Kidney tubule cell (primary cell): ENCODE data around the gene MDM4.

ENCODE experiments used
- DNase-seq: peaks from one replicate; pipeline ENCODE4 v3.0.0-alpha.2; 2018; ENCODE audit warnings: low spot score

The MDM4 gene, protein sequence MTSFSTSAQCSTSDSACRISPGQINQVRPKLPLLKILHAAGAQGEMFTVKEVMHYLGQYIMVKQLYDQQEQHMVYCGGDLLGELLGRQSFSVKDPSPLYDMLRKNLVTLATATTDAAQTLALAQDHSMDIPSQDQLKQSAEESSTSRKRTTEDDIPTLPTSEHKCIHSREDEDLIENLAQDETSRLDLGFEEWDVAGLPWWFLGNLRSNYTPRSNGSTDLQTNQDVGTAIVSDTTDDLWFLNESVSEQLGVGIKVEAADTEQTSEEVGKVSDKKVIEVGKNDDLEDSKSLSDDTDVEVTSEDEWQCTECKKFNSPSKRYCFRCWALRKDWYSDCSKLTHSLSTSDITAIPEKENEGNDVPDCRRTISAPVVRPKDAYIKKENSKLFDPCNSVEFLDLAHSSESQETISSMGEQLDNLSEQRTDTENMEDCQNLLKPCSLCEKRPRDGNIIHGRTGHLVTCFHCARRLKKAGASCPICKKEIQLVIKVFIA

GRCh38 chr1:204516180-204516879, at the start of gene MDM4:
TSS of gene MDM4 (plus strand) at chr1:204516406. CDS start at chr1:204525519, 9,113 bp downstream.
- DNase-seq, result peak; percentile 98

DNA sequence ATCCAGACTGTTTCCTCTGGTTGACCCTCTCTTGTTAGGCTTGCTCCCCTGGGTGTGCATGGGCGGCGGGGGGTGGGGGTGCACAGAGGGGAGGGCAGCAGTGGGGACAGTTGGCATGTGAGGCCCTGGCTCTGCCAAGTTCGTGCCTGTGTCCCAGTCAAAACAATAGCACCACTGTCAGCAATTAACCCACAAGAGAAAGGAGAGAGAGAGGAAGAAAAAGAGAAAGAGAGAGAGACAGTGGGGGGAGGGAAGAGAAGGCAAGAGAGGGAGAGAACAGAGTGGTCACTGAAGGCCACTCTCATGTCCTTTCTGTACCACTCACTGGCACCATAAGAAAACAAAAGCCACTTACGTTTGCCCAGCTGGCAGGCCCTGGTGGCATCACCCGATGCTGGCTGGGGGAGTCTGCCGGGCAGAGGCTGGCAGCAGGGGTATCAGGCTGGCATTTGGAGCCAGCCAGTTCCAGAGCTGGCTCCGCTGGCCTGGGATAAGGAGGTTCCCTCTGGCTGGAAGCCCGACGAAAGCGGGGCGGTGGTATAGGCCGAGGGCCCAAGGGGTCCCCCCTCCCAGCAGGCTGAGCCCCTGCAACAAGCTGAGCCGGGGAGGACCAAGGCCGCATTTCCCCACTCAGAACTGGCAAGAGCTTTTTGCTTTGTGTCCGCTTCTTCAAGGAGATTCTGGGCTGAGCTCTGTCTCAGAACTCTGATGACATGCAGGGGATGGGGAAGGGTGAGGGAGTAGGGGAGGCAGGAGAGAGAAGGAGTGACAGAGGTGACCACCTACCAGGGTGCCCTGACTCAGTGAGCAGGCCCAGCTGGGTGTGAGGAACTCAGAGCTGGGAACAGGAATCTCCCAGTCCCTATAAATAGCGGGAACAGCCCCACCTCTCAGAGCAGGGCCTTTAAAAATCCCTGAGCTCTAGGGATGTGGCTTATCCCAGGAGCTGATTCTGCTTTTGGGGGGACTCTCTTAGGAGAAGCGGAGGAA, 49.5 kb upstream of the MDM4 start:
- DNase-seq, result no peak

DNA sequence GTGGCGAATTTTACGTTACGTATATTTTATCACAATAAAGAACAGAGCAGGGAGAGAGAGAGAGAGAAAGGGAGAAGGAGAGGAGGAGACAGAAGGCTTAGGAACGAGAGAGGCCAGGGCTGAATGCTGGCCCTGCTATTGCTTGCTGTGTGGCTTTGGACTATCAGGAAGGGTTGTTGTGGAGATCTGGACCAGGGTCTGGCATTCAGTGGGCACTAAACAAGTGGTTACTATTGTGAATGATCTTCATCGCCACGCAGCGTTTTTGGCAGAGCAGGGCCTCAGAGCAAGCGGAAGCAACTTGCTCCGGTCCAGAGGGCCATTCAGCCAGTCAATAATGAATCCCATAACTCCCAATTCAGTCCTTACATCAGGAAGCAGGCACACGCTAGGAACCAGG, 48.0 kb upstream of the MDM4 start:
- no peak for DNase-seq

GRCh38 chr1:204468766-204469302, 47.4 kb upstream of the MDM4 start:
- DNase-seq, result no peak

GRCh38 chr1:204469304-204469703, 46.9 kb upstream of the MDM4 start:
- DNase-seq, result no peak

DNA sequence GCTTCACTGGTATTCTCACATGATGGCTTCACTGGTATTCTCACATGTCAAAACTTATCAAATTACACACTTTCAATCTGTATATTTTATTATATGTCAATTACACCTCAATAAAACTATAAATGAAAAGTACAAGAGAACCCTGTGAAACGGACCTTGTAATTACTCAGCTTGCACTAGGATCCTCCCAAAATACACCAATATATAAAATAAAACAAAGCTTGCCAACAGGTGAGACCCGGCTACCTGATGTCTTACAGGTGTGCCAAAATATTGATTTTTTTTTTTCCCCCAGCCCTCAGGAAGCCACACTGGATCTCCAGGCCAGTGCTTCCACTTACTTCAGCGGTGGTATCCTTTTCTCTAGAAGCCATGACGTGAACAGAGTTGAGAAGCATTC, 44.5 kb upstream of the MDM4 start:
- DNase-seq, result no peak

DNA sequence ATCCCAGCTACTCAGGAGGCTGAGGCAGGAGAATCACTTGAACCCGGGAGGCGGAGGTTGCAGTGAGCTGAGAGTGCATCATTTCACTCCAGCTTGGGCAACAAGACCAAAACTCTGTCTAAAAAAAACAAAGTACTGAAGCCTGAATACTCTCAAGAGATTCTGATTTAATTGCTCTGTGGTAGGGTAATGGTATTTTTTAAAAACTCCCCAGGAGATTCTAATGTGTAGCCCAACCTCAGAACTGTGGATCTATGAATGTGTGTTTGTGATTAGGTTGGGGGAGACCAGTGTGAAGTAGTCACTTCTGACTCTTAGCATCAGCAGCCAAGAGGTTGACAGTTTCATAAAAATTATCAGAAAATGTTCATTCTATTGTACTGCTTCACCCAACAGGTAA, 43.5 kb upstream of the MDM4 start:
- no peak for DNase-seq

- no peak for DNase-seq
These were observed 42.7 kb upstream of the MDM4 start for GRCh38 chr1:204473400-204473965.

- DNase-seq, result no peak
These were observed 40.4 kb upstream of the MDM4 start for GRCh38 chr1:204475656-204476432.

DNA sequence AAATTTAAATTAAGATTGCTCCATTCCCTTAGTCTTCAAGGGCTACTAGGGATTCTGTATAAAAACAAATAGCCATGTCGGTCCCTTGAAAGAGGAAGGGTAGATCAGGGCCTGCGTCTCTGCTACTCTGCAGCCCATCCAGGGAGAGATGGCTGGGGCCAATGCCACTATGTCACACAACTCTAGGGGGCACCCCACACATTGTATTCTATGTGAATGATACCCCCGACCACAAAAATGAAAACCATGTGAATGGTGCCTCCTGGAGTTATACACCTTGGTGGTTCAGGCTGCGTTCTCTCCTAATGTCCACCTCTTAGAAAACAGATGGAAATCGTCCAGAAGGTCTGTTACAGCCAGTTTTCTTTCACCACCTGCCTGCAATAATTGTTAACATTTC, 39.6 kb upstream of the MDM4 start:
- DNase-seq, result no peak

- peak; percentile 9 for DNase-seq
These were observed 39.0 kb upstream of the MDM4 start for GRCh38 chr1:204477036-204477740.

DNA sequence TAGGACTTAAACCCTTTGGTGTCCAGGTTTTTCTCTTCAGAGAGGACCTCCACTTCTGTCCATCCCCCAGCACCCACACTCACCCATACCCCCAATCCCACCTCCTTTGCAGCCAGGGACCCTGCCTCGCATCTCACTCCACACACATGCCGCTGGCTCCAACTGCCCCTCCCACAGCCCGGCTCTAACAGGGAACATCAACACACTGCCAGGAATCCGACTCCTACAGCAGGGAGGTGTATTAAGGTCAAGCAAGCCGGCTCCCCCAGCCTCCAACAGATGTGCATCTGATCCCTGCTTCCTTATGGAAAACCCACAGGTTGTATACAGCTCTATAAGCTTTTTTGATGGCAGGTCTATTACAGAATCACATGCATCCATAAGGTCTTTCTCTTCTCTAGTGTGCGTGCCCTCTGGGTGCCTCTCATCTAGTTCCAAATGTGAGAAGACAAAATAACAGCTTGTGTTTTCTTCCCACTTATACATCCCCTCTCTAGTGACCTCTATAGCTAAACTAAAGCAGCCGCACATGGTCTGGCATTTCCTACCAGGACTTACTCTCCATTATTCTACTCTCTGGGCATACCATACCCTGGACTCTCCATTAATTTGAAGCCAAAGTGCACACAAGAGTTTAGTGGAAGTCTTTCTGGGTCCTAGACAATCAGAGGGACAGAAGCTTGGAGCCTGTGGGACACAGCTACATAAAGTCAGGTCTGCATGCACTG, 37.9 kb upstream of the MDM4 start:
- no peak for DNase-seq

- no peak for DNase-seq
These were observed 37.3 kb upstream of the MDM4 start for GRCh38 chr1:204478921-204479320.

GRCh38 chr1:204479387-204480136, 36.6 kb upstream of the MDM4 start:
- DNase-seq, result no peak

DNA sequence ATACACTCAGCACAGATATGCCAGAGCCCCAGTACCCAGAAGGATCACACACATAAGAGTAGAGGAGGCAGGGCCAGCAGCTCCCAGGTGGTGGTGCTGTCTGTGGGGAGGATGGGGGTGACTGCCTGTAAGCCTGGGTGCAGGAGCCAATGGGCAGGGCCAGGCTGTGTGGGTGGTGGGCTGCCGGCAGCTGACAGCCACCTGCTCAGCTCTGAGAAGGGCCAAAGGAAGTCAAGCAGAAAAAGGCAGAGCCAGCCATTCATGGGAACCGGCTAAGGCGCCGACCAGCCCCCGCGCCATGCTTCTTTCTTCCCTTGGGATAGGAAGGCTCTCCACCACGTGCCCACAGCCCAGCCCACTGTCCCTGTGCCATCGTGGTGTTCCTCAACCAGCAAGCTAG, 35.7 kb upstream of the MDM4 start:
- no peak for DNase-seq

DNA sequence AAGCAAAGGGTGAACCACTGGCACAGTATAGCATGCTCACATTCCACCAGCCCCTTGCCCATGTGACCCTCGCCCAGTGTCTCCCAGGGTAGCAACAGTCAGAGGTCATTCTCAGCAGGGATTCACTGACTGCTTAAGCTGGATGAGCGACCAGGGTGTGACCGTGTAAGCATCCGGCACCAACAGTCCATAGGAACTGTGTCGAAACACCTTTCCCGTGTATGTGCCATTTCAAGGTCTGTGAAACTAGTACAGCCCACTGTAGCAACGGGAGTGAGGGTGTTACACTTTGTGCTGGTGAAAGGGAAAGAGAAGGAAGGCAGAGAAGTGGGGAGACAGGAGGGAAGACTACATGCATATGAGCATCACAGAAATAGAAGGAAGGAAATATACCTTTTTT, 32.4 kb upstream of the MDM4 start:
- no peak for DNase-seq

GRCh38 chr1:204486513-204487255, 29.5 kb upstream of the MDM4 start:
- DNase-seq, result peak; percentile 37

DNA sequence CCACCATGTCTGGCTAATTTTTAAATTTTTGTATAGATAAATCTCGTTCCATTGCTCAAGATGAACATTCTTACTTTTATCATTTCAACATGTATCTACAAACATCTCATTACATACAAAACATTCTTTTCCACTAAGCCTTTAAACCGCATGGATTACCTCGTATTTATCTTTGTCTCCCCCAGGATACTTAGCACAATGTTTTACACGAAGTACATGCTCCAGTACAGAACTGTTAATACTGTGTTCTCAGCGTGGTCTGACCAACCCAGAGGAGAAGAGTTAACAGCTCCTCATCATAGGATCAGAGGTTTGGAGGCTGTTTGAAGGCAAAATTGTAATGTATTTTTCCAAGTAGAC, 29.0 kb upstream of the MDM4 start:
- DNase-seq, result no peak
